ENCODE measurements around the gene GNB5.

GNB5 gene

GRCh38 chr15:52159645-52160044 lies 31.5 kb downstream of the GNB5 start:
- no peak for TF ChIP-seq POLR2AphosphoS5 (IDR thresholded peaks at IDR 0.05; ENCODE audit: borderline replicate concordance, low read depth, low read length)
- Histone ChIP-seq H3K9ac (ENCODE audit: insufficient read length) (no peak overlapping the region), H3K36me3 (ENCODE audit: insufficient read depth, low read length) (no peaks in the 10 kb centered on the region), H3K4me3 (no peak overlapping the region), H3K9me3 (ENCODE audit: low read depth, low read length) (no peaks in the 10 kb centered on the region), H3K27ac (no peak overlapping the region)
- DNase-seq (ENCODE audit: low read depth, low spot score) = no peak

GRCh38 chr15:52158084-52158765 lies 33.0 kb downstream of the GNB5 start:
- H3K27ac ChIP-seq = no peak overlapping the region
- H3K36me3 ChIP-seq (ENCODE audit: insufficient read depth, low read length) = no peaks in the 10 kb centered on the region
- no peak overlapping the region for H3K4me3 ChIP-seq
- H3K9ac ChIP-seq (ENCODE audit: insufficient read length) = no peak overlapping the region
- no peak for DNase-seq (ENCODE audit: low read depth, low spot score)
- H3K9me3 ChIP-seq (ENCODE audit: low read depth, low read length) = no peaks in the 10 kb centered on the region
- TF ChIP-seq POLR2AphosphoS5 (IDR thresholded peaks at IDR 0.05; ENCODE audit: borderline replicate concordance, low read depth, low read length) (no peak), FOXP2 (optimal IDR thresholded peaks at IDR 0.05; ENCODE audit: control extremely low read depth, extremely low read length, insufficient read depth) (no peak), EZH2 (IDR thresholded peaks at IDR 0.05) (no peak)

- no peak for TF ChIP-seq EZH2 (IDR thresholded peaks at IDR 0.05)
- TF ChIP-seq FOXP2 (optimal IDR thresholded peaks at IDR 0.05; ENCODE audit: control extremely low read depth, extremely low read length, insufficient read depth) = no peak
- no peak for TF ChIP-seq POLR2AphosphoS5 (IDR thresholded peaks at IDR 0.05; ENCODE audit: borderline replicate concordance, low read depth, low read length)
- no peaks in the 10 kb centered on the region for H3K9me3 ChIP-seq (ENCODE audit: low read depth, low read length)
- no peak overlapping the region for H3K27ac ChIP-seq
- H3K4me3 ChIP-seq = no peak overlapping the region
- no peak for DNase-seq (ENCODE audit: low read depth, low spot score)
- H3K9ac ChIP-seq (ENCODE audit: insufficient read length) = no peak overlapping the region
- no peaks in the 10 kb centered on the region for H3K36me3 ChIP-seq (ENCODE audit: insufficient read depth, low read length)
These were observed 35.3 kb downstream of the GNB5 start for GRCh38 chr15:52155878-52156277.

- Histone ChIP-seq H3K36me3 (ENCODE audit: insufficient read depth, low read length) (no peaks in the 10 kb centered on the region), H3K27ac (no peak overlapping the region), H3K9ac (ENCODE audit: insufficient read length) (no peak overlapping the region), H3K4me3 (no peak overlapping the region), H3K9me3 (ENCODE audit: low read depth, low read length) (no peaks in the 10 kb centered on the region)
- TF ChIP-seq EZH2 (IDR thresholded peaks at IDR 0.05) (no peak), FOXP2 (optimal IDR thresholded peaks at IDR 0.05; ENCODE audit: control extremely low read depth, extremely low read length, insufficient read depth) (no peak), POLR2AphosphoS5 (IDR thresholded peaks at IDR 0.05; ENCODE audit: borderline replicate concordance, low read depth, low read length) (no peak)
- DNase-seq (ENCODE audit: low read depth, low spot score) = no peak
These were observed 36.0 kb downstream of the GNB5 start for GRCh38 chr15:52154896-52155865.

- H3K27ac ChIP-seq = no peak overlapping the region
- no peaks in the 10 kb centered on the region for H3K9me3 ChIP-seq (ENCODE audit: low read depth, low read length)
- no peak overlapping the region for H3K9ac ChIP-seq (ENCODE audit: insufficient read length)
- no peak for DNase-seq (ENCODE audit: low read depth, low spot score)
- H3K4me3 ChIP-seq = no peak overlapping the region
- no peaks in the 10 kb centered on the region for H3K36me3 ChIP-seq (ENCODE audit: insufficient read depth, low read length)
- TF ChIP-seq EZH2 (IDR thresholded peaks at IDR 0.05) (no peak), FOXP2 (optimal IDR thresholded peaks at IDR 0.05; ENCODE audit: control extremely low read depth, extremely low read length, insufficient read depth) (no peak), POLR2AphosphoS5 (IDR thresholded peaks at IDR 0.05; ENCODE audit: borderline replicate concordance, low read depth, low read length) (no peak)
These were observed 37.0 kb downstream of the GNB5 start for GRCh38 chr15:52153900-52154895.

GRCh38 chr15:52151353-52151752 lies 39.8 kb downstream of the GNB5 start:
- H3K9ac ChIP-seq (ENCODE audit: insufficient read length) = no peak overlapping the region
- no peaks in the 10 kb centered on the region for H3K36me3 ChIP-seq (ENCODE audit: insufficient read depth, low read length)
- no peak overlapping the region for H3K27ac ChIP-seq
- TF ChIP-seq FOXP2 (optimal IDR thresholded peaks at IDR 0.05; ENCODE audit: control extremely low read depth, extremely low read length, insufficient read depth) (no peak), EZH2 (IDR thresholded peaks at IDR 0.05) (no peak), POLR2AphosphoS5 (IDR thresholded peaks at IDR 0.05; ENCODE audit: borderline replicate concordance, low read depth, low read length) (no peak)
- H3K4me3 ChIP-seq = no peak overlapping the region
- no peak for DNase-seq (ENCODE audit: low read depth, low spot score)
- no peaks in the 10 kb centered on the region for H3K9me3 ChIP-seq (ENCODE audit: low read depth, low read length)

DNA sequence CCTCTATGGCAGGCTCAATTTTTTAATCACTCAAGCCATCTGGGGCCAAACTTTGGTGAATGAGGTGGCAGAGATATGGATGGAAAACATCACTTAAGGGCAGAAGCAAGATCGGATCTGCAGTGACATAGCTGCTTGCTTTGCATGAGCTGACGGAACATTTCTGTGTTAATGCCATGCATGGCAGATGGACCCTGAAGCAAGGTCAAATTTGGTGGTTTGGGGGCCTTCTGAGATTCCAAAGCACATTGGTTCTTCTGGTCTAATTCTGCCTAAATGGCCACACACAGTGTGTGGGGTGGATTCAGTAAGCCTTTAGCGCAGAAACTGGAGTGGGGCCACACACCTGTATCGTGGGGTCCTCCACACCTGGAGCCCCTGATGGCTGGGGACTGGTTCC lies 40.3 kb downstream of the GNB5 start:
- no peak for DNase-seq (ENCODE audit: low read depth, low spot score)
- Histone ChIP-seq H3K36me3 (ENCODE audit: insufficient read depth, low read length) (no peaks in the 10 kb centered on the region), H3K27ac (no peak overlapping the region), H3K4me3 (no peak overlapping the region), H3K9ac (ENCODE audit: insufficient read length) (no peak overlapping the region), H3K9me3 (ENCODE audit: low read depth, low read length) (no peaks in the 10 kb centered on the region)
- TF ChIP-seq EZH2 (IDR thresholded peaks at IDR 0.05) (no peak), POLR2AphosphoS5 (IDR thresholded peaks at IDR 0.05; ENCODE audit: borderline replicate concordance, low read depth, low read length) (no peak), FOXP2 (optimal IDR thresholded peaks at IDR 0.05; ENCODE audit: control extremely low read depth, extremely low read length, insufficient read depth) (no peak)
